Tibial nerve (tissue), 4 donors: Measurements from ENCODE around the gene C1orf50. TPM values are rescaled to one million over a fixed set of nuclear protein-coding genes. Genes with fewer than 3 reads are reported as not detected.

Source experiments
- DNase-seq, 2 donors: peaks; one replicate each; pipeline ENCODE4 v3.0.0-alpha.2; 2019; ENCODE audit warnings: low spot score in 2 of 2
- H3K27ac ChIP-seq, 4 donors: fragments of 200-600 bp; sonication (generic) in 3 of 4; one replicate each; pipeline ENCODE4 v1.5.1; 2017 to 2019; ENCODE audit warnings: mild to moderate bottlenecking in 1 of 4
- H3K27me3 ChIP-seq, 2 donors: fragments of 200-600 bp; sonication (generic) in 1 of 2; one replicate each; pipeline versions ENCODE4 v1.5.1 to v1.6.0; 2017 to 2019
- H3K36me3 ChIP-seq, 3 donors: fragments of 200-600 bp; sonication (generic); one replicate each; pipeline ENCODE4 v1.5.1; 2018 to 2019
- H3K4me1 ChIP-seq, 4 donors: fragments of 200-600 bp; sonication (generic) in 3 of 4; one replicate each; pipeline ENCODE4 v1.5.1; 2017 to 2019
- H3K4me3 ChIP-seq, 4 donors: fragments of 200-600 bp; sonication (generic) in 3 of 4; one replicate each; pipeline ENCODE4 v1.5.1; 2017 to 2019; ENCODE audit warnings: mild to moderate bottlenecking in 1 of 4, moderate library complexity in 1 of 4
- H3K9me3 ChIP-seq, 4 donors: fragments of 200-600 bp; sonication (generic) in 3 of 4; one replicate each; pipeline ENCODE4 v1.5.1; 2017 to 2019
- CTCF ChIP-seq, 5 experiments: fragments of 200-600 bp in 3 of 5; fragments of 450-650 bp in 2 of 5; sonication (generic) in 3 of 5; IDR thresholded peaks; one replicate each; pipeline ENCODE4 v1.5.1; 2016 to 2019; ENCODE audit warnings: antibody characterized with exemption in 5 of 5, mild to moderate bottlenecking in 3 of 5, moderate library complexity in 2 of 5
- EP300 ChIP-seq, 2 donors: sonication (generic); formaldehyde crosslinking; IDR thresholded peaks; one replicate each; pipeline ENCODE4 v1.6.1; 2017; ENCODE audit warnings: antibody characterized with exemption in 2 of 2, mild to moderate bottlenecking in 1 of 2
- POLR2A ChIP-seq, 2 donors: fragments of 450-650 bp; IDR thresholded peaks; one replicate each; pipeline ENCODE4 v1.6.1; 2017; ENCODE audit warnings: antibody characterized with exemption in 2 of 2, mild to moderate bottlenecking in 2 of 2, moderate library complexity in 2 of 2
- WGBS, 2 donors: methylation state at CpG; one replicate each; pipeline ENCODE4 v1.1.5; 2018; 5-methylcytosine and 5-hydroxymethylcytosine counted together
- total RNA-seq, 4 donors: library from RNA; depleted of rRNA; stranded (reverse); fragments of >200 nt; gene quantifications; one replicate each; pipeline ENCODE4 v1.1.0, GENCODE V29; 2016

C1orf50 gene
- total RNA-seq, 4 donors from 2014 or later, result 3.0 to 8.4 (median 3.5) TPM

DNA sequence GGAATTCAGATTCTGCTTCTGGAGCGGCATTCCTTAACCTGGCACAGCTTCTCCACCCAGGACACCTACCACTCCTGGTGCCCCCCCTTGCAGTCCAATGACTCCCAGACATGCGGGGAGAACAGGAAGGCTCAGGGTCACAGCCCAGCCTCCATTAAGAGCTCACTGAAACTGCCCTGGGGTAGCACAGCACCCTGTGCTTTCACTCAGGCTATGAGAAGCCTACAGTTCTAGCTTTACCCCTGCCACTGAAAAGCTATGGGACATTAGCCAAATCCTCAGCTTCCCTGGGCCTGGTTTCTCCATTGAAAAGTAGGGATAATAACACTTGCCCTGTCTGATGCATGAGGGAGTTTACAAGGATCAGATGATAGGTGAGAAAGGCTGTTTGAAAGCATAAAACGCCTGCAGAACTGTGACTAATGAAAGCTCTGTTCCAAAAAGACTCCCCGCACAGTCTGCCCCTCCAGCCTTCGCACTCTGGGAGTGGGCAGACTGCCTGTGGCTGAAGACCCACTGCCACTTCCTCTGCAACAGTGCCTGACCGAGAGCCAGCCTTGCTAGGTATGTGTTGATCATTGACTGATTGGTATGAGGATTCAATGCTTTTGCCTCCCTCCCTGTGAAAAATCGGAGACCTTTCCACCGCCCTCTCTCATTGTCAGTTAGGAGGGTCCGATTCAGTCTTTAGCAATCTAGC lies 24.3 kb upstream of the C1orf50 start:
- H3K27ac ChIP-seq, result peak overlapping the region; percentile 21 to 85 (median 68)
- no peaks in the 10 kb centered on the region for H3K9me3 ChIP-seq
- DNase-seq, result no peak
- no peak overlapping the region for H3K4me3 ChIP-seq
- H3K4me1 ChIP-seq, result peaks cover 0 to 45% (median 8%) of the 10 kb centered on the region in 4 donors
- H3K36me3 ChIP-seq, result peaks cover 0 to 24% (median 2%) of the 10 kb centered on the region in 3 donors
- H3K27me3 ChIP-seq, result no peaks in the 10 kb centered on the region
- TF ChIP-seq POLR2A (IDR thresholded peaks at IDR 0.05) (no peak), CTCF (IDR thresholded peaks at IDR 0.05) (no peak), EP300 (IDR thresholded peaks at IDR 0.05) (no peak)
- 64% methylated on average over 9 of the region's 9 CpGs for WGBS, 2 donors

DNA sequence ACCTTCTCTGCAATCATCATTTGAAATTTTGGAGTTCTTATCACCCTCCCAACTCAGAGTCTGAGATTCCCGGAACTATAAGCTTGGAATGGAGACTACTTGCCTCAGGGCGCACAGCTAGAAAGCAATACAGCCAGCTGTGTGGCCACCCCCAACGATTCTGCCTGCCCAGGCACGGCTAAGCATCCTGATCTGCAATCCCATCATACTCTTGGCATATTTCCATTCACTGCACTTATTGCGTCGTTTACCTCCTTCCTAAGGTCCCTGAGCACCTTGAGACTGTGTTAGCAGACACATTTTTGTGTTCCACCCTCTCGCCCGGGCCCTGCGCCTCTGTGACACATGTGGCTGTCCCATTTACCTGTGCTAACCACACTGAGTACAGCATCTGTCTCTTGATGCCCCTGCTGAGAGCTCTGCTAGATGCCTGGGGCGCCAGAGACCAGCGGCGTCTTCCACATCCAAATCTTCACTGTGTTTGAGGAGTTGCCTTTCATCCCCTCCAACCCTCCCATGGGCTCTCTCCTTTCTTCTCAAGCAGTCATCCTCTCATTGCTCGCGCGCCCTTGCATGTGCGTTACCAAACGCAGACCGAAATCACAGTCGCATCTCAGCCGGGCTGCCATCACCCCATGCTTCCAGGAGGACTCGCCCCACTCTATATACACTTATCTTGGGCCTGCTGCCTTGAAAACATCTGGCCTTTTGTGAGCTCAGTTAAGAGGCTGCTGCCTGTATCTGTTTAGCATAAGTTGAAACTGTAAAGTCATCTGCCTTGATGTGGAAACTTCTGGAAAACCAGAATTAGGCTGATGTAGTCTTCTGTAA lies 23.5 kb upstream of the C1orf50 start:
- H3K27me3 ChIP-seq, result no peaks in the 10 kb centered on the region
- peak overlapping the region in 2 of 4 donors; percentile 83 to 85 for H3K27ac ChIP-seq
- H3K4me1 ChIP-seq, result peaks cover 0 to 46% (median 8%) of the 10 kb centered on the region in 4 donors
- no peak for DNase-seq
- no peak for TF ChIP-seq EP300 (IDR thresholded peaks at IDR 0.05)
- TF ChIP-seq CTCF (IDR thresholded peaks at IDR 0.05), result no peak
- TF ChIP-seq POLR2A (IDR thresholded peaks at IDR 0.05), result no peak
- H3K9me3 ChIP-seq, result no peaks in the 10 kb centered on the region
- no peak overlapping the region for H3K4me3 ChIP-seq
- peaks cover 0 to 31% (median 2%) of the 10 kb centered on the region in 3 donors for H3K36me3 ChIP-seq
- 68 to 79% methylated on average over 21 of the region's 21 CpGs for WGBS, 2 donors

- H3K4me1 ChIP-seq, result peaks cover 0 to 52% (median 8%) of the 10 kb centered on the region in 4 donors
- H3K9me3 ChIP-seq, result no peaks in the 10 kb centered on the region
- no peak for DNase-seq
- no peak overlapping the region for H3K4me3 ChIP-seq
- no peaks in the 10 kb centered on the region for H3K27me3 ChIP-seq
- peaks cover 0 to 37% (median 2%) of the 10 kb centered on the region in 3 donors for H3K36me3 ChIP-seq
- H3K27ac ChIP-seq, result peak overlapping the region in 2 of 4 donors; percentile 83 to 85
- no peak for TF ChIP-seq POLR2A (IDR thresholded peaks at IDR 0.05)
- TF ChIP-seq CTCF (IDR thresholded peaks at IDR 0.05), result no peak
- TF ChIP-seq EP300 (IDR thresholded peaks at IDR 0.05), result no peak
- WGBS, 2 donors, result 86% methylated on average over 9 of the region's 9 CpGs
Measured at GRCh38 chr1:42744148-42744413, 23.0 kb upstream of the C1orf50 start.

GRCh38 chr1:42745851-42746250 lies 21.2 kb upstream of the C1orf50 start:
- TF ChIP-seq CTCF (IDR thresholded peaks at IDR 0.05), result no peak
- no peak for TF ChIP-seq POLR2A (IDR thresholded peaks at IDR 0.05)
- no peak for TF ChIP-seq EP300 (IDR thresholded peaks at IDR 0.05)
- H3K36me3 ChIP-seq, result peaks cover 0 to 54% (median 4%) of the 10 kb centered on the region in 3 donors

More at GRCh38 chr1:42745851-42746250, 21.2 kb upstream of the C1orf50 start:
- H3K4me3 ChIP-seq, result no peak overlapping the region
- H3K9me3 ChIP-seq, result no peaks in the 10 kb centered on the region
- 74 to 81% methylated on average over 8 of the region's 8 CpGs for WGBS, 2 donors
- DNase-seq, result peak in 1 of 2 donors; percentile 7
- H3K4me1 ChIP-seq, result peaks cover 0 to 47% (median 3%) of the 10 kb centered on the region in 4 donors
- H3K27me3 ChIP-seq, result no peaks in the 10 kb centered on the region
- peak overlapping the region in 2 of 4 donors; percentile 76 to 85 for H3K27ac ChIP-seq
